Stimulated activated CD4-positive, alpha-beta T cell treated with anti-CD3 and anti-CD28 coated beads, Interleukin-2, amount 100 ng/mL, for 24 hours (primary cell): Measurements from ENCODE around the gene POLR2H.

Source experiments
- DNase-seq, 2 donors: peaks; one replicate each; pipeline ENCODE4 v3.0.0-alpha.2; 2020

POLR2H gene

DNA sequence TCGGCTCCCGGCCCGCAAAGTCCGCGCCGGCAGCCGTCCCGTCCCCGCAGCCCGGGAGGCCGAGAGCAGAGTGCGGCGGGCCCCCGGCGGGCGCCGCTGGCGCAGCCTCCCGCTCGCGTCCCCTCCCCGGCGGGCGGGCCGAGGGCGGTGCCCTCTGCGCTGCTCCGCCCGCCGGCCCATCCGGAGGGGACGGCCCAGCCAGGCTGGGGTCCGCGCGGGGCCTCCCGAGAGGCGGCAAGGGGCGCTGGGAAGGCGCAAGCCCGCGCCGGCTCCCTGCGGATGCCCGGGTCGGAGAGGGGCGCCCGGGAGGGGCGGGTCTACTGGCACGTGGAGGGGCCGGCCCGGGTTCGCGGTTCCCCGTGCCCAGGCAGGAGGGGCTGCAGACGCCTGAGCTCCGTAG lies at the start of gene POLR2H, which contains the start of gene CLCN2:
Gene POLR2H, plus strand, starts transcription at position 179 of the 400 bp plus-strand sequence. CDS start 1,783 bp downstream, outside the sequence.
Gene CLCN2, minus strand, starts transcription at position 74 of the 400 bp plus-strand sequence. CDS start 126 bp downstream, outside the sequence.
- peak; percentile 43 to 68 for DNase-seq

DNA sequence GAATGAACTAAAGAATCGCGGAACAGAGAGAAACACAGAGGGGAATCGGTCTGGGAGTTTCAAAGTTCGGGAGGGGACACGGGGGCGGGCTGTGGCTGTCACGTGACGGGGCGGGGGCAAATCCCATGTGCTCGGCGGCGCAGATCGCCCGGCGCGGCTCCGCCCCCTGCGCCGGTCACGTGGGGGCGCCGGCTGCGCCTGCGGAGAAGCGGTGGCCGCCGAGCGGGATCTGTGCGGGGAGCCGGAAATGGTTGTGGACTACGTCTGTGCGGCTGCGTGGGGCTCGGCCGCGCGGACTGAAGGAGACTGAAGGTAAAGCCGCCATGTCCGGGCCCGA lies 47.2 kb upstream of the POLR2H start, which contains the start of gene EIF4G1:
Gene EIF4G1, plus strand, starts transcription at position 244 of the 337 bp plus-strand sequence. CDS start 1,191 bp downstream, outside the sequence.
- DNase-seq: peak; percentile 94 to 95

DNA sequence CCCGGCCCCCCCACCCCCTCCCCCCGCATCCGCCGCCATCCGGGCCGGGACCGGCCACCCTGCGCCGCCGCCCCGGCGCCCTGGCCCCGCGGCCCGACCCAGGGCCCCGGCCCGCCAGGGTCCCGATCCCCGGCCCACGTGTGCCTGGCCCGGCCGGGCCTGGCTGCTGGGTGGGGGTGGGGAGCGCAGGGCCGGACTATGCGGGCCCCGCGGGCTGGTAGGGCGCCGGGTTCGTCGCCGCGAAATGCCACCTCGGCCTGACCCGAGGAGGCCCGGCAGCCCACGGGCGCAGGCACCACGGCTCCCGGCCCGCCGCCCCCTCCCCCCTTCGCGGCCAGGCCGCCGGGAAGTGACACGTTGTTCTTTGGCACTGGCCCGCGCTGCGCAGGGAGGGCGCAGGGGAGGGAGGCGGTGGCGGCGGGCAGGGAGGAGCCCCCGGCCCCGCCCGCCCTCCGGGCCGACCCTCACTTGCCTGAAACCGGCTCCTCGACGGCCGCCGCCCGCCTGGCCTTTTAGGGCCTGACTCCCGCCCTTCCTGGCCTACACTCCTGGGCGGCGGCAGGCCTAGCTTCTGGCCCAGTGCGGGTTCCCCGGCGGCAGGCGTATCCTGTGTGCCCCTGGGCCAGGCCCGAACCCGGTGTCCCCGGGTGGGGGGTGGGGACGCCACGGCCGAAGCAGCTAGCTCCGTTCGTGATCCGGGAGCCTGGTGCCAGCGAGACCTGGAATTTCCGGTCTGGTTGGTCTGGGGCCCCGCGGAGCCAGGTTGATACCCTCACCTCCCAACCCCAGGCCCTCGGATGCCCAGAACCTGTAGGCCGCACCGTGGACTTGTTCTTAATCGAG lies 46.6 kb upstream of the POLR2H start:
- DNase-seq: peak; percentile 62 to 66

DNA sequence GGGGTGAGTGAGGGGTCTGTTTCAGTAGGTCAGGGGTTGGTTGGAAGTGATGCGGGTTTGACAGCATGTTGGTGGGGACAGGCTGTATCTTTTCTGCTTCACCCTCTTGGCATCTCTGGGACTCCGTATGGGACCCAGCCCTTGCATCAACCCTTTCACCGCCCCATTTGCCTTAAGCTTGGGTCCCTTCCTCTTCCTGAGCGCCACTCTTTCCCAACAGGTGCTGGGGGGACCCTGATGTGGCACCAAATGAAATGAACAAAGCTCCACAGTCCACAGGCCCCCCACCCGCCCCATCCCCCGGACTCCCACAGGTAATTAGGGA lies 46.0 kb upstream of the POLR2H start:
- no peak for DNase-seq

DNA sequence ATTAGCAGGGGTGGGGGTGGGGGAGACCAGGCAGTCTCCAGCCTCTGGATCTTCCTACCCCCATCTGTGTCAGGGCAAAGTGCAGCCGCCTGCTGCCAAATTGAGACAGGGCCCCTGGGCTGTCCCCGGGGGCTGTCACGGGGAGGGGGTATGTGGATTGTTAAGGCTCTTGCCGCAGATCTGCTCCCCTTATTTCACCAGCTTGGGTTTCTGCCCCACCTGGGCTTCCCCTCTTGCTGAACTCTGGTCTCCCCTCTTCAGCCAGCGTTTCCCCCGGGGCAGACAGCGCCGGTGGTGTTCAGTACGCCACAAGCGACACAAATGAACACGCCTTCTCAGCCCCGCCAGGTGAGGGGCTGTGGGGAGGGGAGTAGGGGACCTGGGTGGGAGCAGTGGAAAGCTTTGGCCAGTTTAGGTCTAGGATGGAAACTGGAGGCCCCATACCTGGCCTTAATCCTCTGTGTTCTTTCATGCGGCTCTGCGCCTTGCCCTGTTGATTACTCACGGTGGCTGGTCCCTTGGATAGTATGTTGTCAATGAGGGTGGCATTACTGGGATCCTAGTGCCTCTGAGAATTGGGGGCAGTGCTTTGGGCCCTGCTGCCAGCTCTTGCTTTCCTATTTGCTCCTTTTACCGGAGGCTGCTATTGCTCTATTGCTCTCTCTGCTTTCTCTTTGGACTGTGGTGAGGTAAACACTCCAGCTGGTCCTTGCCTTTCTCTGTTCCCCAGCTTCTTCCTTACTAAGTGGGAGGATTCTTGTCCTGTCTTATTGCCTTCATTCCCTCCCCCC lies 45.4 kb upstream of the POLR2H start:
- DNase-seq: no peak

DNA sequence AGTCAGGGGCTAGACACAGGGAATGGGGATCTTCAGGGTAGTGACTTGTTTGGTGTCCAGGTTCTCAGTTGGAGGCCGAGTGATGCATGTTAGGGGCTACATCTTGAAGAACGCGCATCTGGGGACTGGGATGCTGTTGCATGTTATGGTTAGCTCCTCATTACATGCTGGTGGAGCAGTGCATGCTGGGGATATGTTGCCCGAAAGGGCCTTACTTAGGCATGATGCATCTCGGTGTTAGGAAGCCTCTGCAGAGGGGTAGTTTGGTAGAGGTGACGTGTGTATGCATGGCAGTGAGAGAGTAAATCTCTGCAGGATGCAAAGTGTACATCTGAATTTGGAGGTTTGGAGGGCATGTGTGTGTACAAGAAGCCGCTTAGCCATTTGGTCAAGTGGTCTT lies 44.7 kb upstream of the POLR2H start:
- no peak for DNase-seq

DNA sequence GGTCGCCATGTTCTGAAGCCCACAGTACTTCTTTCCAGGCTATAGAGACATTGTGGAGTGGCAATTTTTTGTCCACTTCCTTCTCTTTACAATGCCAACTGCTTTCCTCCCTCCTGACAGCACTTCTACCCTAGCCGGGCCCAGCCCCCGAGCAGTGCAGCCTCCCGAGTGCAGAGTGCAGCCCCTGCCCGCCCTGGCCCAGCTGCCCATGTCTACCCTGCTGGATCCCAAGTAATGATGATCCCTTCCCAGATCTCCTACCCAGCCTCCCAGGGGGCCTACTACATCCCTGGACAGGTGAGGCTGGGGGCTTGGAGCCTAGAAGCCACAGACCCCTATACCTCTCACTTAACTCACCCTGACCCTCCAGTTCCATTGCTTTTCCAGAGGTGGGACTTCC lies 44.3 kb upstream of the POLR2H start:
- no peak for DNase-seq

DNA sequence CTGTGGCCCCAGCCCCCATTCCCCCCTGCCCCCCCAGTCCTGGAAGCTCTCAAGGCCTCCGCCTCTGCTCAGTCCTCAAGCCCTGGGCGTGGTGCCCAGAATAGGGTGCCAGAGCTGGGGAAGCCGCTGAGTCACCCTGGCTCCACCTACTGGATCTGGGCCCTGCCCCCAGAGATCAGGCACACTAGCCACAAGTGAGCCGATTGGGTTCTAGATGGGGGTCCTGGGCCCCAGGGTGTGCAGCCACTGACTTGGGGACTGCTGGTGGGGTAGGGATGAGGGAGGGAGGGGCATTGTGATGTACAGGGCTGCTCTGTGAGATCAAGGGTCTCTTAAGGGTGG lies 41.4 kb upstream of the POLR2H start:
- peak; percentile 57 to 64 for DNase-seq

DNA sequence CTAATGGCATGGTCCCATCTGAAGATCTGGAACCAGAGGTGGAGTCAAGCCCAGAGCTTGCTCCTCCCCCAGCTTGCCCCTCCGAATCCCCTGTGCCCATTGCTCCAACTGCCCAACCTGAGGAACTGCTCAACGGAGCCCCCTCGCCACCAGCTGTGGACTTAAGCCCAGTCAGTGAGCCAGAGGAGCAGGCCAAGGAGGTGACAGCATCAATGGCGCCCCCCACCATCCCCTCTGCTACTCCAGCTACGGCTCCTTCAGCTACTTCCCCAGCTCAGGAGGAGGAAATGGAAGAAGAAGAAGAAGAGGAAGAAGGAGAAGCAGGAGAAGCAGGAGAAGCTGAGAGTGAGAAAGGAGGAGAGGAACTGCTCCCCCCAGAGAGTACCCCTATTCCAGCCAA lies 39.8 kb upstream of the POLR2H start:
- no peak for DNase-seq

DNA sequence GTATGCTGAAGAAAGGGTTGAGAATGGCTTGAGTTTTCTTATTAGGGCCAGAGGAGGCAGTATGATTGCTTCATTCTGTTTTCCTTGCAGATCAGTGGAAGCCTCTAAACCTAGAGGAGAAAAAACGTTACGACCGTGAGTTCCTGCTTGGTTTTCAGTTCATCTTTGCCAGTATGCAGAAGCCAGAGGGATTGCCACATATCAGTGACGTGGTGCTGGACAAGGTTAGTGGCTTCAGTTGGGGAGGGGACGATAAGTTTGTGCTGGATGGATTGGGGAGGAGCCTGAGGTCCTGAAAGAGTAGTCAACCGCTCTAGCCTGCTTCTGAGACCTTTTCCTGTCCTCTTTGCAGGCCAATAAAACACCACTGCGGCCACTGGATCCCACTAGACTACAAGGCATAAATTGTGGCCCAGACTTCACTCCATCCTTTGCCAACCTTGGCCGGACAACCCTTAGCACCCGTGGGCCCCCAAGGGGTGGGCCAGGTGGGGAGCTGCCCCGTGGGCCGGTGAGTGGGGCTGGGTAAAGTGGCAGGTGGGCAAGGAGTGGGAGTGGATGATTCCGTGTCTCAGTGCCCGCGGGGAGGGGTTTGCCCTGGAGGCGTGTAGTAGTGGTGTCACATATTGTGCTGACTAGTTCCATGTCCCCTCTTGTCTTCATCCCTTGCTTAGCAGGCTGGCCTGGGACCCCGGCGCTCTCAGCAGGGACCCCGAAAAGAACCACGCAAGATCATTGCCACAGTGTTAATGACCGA lies 38.6 kb upstream of the POLR2H start:
- no peak for DNase-seq

DNA sequence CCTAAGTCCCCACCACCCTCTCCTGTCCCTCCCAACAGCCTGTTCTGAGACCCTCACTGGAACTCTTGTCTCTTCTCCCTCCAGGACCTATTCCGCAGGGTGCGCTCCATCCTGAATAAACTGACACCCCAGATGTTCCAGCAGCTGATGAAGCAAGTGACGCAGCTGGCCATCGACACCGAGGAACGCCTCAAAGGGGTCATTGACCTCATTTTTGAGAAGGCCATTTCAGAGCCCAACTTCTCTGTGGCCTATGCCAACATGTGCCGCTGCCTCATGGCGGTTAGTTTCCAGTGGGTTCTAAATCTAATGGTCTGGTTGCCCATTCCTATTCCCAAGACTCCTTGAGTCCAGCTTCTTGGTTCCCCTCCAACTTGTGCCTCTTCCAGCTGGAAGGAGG lies 37.8 kb upstream of the POLR2H start:
- DNase-seq: no peak

DNA sequence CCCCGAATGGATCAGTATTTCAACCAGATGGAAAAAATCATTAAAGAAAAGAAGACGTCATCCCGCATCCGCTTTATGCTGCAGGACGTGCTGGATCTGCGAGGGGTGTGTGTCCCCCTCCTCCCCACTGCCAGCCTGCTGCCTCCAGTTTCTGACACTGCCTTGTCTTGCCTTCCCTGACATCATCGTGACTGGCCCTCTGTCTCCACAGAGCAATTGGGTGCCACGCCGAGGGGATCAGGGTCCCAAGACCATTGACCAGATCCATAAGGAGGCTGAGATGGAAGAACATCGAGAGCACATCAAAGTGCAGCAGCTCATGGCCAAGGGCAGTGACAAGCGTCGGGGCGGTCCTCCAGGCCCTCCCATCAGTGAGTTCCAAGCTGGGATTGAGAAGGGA lies 36.2 kb upstream of the POLR2H start:
- no peak for DNase-seq

DNA sequence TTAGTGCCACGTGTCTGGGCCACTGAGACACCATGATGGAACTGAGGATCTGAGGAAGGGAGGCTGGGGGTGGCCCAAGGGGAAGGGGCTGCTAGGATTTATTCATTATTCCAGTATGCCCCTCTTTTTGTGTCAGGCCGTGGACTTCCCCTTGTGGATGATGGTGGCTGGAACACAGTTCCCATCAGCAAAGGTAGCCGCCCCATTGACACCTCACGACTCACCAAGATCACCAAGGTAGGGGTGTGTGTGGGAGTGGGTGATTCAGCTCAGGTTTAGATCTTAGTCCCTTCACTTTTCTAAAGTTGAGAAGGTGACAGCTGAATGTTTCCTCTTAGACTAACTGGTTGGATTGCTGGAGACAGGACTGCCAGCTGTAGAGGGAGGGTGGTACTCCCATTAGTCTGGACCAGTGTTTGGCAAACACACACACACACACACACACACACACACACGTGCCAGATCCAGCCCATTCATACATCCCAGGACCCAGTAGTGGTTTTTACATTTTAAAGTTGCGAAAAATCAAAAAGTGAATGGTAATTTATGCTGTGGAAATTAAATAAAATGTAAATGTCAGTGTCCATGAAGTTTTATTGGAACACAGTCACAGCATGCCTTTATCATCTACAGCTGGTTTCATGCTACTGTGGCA lies 35.7 kb upstream of the POLR2H start:
- DNase-seq: peak; percentile 36 to 55

DNA sequence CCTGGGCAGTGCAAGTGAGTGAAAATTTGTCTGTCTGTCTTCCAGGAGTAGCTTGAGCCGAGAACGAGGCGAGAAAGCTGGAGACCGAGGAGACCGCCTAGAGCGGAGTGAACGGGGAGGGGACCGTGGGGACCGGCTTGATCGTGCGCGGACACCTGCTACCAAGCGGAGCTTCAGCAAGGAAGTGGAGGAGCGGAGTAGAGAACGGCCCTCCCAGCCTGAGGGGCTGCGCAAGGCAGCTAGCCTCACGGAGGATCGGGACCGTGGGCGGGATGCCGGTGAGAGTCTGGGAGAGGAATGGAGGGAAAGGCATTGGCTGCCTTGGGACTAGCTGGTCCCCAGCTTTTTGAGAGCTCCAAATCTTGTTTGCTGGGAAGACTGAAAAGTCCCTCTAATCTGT lies 34.3 kb upstream of the POLR2H start:
- no peak for DNase-seq

DNA sequence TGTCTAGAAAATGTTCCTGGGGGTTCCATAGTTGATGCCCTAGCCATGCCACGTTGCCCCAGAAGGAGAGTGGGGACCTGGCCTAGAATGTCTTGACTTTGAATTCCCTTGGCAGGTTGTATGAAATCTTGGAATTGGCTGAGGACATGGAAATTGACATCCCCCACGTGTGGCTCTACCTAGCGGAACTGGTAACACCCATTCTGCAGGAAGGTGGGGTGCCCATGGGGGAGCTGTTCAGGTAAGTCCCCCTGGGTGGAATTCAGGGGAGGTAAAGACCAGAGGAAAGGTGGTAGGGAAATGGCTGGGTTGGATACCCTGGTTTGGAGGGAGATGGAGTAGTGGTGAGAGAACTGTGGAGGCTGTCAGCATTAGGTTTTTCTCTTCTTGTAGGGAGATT lies 33.0 kb upstream of the POLR2H start:
- no peak for DNase-seq

DNA sequence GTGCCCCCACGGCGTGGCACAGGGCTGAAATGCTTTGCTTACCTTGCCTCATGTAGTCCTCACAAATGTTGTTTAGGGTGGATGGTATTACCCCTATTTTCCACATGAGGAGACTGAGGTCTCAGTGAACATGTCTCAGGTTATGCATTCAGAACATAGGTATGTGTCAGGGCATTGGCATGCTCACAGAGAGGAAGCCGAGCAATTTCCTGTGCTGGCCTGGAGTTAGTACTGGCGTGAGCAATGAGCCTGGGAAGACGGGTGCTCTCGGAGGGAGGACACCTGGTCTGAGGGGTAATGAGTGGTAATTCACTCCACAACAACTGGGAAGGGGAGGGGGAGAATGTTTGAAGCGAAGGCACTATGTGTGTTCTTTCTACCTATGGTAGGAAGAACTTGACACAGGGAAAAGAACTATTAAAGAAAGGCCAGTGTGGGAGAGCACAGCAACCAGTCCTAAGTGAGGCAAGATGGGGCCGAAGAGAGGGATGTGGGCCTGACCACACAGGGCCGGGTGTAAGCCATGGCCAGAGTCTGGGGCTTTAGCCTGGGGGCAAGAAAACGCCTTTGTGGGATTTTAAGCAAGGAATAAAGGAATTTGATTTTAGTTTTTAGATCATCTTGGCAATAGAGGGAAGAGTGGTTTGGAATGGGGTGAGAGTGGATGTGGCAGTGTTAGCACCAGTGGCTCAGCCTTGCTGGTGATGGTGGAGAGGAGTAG lies 29.0 kb upstream of the POLR2H start:
- DNase-seq: no peak

DNA sequence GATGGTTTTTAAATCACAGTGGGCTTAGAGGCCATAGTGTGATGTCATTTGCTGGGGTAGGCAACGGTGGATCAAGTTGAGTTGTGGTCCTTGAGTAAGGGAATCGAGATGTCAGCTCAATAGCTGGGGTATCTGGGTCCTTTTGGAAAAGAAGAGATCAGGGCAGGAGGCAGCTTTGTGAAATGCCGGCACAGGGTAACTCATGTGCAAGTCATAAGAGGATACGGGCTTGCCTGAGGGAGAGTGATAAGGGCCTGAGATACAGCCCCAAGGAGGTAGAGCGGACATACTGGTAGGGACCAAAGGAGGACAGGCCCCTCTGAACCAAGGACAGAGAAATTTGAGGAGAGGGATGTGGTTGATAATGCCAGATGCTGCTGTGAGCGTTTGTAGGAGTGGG lies 28.3 kb upstream of the POLR2H start:
- DNase-seq: no peak

DNA sequence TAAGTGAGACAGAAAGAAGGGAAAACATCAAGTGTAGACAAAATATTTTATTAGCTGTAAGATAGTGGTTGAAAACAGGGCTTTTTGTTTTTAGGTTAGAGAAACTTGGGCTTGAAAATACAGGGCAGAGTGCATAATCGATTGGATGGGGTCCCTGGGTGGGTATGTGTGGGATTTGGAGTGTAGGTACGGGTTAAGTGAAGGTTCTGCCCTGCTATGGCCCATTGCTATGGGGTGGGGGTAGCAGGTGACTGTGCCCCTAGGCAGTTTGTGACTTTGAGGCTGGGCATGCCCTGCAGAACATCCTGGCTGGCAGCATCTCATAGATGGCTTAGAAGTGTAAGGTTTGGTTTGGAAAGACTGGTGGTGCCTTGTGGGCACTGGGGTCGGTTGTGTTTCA lies 27.8 kb upstream of the POLR2H start:
- DNase-seq: no peak

DNA sequence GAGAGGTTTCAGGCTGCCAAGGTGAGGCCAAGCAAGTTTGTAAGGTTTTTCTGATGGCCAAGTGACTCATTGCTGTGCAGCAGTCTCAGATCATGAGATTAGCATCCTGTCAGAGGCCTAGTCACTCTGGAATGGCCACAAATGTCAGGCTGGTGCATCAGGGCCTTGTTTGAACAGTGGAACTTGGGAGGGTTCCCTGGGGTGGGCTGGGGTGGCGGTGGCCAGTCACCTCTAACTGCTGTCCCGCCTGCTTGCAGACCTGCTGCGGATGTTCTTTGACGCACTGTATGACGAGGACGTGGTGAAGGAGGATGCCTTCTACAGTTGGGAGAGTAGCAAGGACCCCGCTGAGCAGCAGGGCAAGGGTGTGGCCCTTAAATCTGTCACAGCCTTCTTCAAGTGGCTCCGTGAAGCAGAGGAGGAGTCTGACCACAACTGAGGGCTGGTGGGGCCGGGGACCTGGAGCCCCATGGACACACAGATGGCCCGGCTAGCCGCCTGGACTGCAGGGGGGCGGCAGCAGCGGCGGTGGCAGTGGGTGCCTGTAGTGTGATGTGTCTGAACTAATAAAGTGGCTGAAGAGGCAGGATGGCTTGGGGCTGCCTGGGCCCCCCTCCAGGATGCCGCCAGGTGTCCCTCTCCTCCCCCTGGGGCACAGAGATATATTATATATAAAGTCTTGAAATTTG lies 26.9 kb upstream of the POLR2H start:
- peak; percentile 39 to 53 for DNase-seq

DNA sequence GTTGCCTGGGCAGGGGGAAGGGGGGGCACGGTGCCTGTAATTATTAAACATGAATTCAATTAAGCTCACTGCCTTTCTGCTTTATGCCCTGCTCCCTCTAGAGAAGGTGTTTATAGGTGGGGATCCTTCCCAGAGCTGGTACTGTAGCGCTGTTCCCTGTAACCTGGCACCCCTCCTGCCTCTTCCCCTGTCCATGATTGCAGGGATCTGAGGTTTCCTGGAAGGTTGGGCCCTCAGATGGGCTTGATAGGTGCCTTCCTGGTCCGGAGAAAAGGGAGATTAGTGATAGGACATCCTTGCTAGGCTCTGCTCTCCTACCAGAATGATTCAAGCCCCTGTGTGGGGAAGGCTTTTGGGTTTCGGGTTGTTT lies 26.2 kb upstream of the POLR2H start:
- no peak for DNase-seq

DNA sequence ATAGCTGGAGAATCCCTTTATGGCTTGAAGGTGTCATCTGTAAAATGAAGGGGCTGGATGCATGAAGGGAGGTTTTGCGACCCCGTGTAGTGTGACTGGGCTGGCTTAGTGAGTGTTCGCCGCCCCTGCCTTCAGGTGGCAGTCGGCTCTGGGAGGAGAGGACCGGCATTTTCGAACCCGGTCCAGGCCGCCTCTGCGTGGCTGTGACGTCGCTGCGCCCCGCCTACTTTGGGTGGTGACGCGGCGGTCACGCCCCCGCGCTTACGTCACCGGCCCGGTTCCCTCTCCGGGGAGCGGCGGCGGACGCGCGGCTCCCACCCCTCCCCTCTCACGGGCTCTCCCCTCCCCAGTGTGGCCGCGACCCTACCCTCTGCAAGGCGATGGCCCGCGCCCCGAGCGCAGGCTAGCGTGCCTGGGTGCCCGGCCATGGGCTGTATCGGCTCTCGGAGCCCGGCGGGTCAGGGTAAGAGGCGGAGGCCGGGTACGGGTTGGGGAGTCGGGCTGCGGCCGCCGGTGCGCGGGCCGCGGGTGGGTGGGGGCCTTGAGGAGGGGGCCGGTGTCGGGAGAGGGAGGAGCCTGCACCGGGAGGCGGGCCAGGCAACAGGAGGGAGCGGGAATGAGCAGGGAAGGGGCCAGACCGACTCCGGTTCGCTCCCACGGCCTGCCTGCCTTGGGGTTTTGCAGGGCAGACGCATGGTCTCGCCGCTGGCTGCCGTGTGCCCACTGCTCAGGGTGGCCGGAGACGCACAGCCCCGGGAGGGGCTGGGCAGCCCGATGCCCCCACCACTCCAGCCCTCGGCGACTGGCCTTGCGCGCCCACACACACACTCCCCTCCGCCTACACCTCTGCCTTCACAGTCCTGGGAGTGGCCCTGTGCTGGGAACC lies 25.6 kb upstream of the POLR2H start:
- peak; percentile 89 to 93 for DNase-seq
